SHP77 (cell line): Measurements from ENCODE around the gene DAPK3.
"Not testable (repeated sequence)": the region's sequence is repeated elsewhere in the genome, so short reads cannot be mapped to it uniquely, and the experiment has no call there.

Experiments
- DNase-seq, 2 experiments: peaks; one replicate each; lab custom pipeline; 2025; lab: John Stamatoyannopoulos, UW

The DAPK3 gene

DNA sequence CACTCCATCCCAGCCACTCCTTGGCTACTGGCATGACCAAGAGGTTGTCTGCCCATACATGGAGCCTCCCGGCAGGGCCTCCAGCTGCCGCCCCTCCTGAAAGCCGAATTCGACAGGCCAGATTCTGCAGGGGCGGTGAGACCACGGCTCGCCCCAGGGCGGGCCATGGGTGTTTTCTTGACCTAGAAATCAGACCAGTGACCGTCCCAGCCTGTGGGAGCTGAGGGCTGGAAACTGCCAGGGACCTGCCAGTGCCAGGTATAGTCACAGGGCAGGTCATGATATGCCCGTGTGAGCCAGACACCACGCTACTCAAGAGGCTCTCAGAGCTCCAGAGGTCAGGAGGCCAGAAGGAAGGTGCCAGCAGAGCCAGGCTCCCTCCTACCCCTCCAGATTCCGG lies 16.8 kb downstream of the DAPK3 start:
- no peak for DNase-seq

DNA sequence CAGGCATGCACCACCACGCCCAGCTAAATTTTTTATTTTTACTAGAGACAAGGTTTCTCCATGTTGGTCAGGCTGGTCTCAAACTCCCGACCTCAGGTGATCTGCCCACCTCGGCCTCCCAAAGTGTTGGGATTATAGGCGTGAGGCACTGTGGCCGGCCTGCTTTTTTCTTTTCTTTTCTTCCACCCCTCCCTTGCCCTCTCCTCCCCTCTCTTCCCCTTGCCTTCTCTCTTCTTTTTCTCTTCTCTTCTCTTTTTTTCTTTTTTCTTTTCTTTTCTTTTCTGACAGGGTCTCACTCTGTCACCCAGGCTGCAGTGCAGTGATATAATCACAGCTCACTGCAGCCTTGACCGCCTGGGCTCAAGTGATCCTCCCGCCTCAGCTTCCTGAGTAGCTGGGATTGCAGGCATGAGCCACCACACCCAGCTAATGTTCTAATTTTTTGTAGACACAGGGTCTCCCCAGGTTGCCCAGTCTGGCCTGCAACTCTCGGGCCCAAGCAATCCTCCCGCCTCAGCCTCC lies 18.1 kb downstream of the DAPK3 start:
- DNase-seq = not testable (repeated sequence)

- peak; percentile 38 to 69 for DNase-seq
Observed at GRCh38 chr19:3950871-3951861, 19.7 kb downstream of the DAPK3 start.

- no peak for DNase-seq
Observed at GRCh38 chr19:3949997-3950859, 20.7 kb downstream of the DAPK3 start.

GRCh38 chr19:3949294-3949693 lies 21.6 kb downstream of the DAPK3 start:
- no peak for DNase-seq

GRCh38 chr19:3947316-3947933 lies 23.5 kb downstream of the DAPK3 start:
- not testable (repeated sequence) for DNase-seq

GRCh38 chr19:3945838-3946237 lies 25.1 kb downstream of the DAPK3 start:
- no peak for DNase-seq

DNA sequence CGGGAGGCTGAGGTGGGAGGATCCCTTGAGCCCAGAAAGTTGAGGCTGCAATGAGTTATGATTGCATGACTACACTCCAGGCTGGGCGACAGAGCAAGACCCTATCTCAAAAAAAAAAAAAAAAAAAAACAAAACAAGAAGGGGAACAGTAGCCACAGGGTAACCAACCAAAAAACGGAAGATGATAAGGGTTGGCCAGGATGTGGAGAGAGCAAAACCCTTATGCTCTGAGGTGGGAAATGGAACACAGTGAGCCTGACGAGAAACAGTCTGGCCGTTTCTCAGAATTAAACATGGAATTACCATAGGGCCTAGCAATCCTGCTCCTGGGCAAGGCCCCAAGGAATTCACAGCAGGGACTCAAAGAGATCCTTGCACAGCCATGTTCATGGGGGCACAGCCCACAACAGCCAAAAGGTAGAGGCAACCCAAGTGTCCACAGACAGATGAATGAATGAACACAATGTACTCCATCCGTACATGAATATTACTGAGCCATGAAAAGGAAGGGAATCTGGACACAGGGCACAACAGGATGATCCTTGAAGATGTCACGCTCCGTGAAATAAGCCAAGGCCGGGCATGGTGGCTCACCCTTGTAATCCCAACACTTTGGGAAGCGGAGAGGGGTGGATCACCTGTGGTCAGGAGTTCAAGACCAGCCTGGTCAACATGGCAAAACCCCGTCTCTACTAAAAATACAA lies 26.7 kb downstream of the DAPK3 start:
- no peak for DNase-seq

- no peak for DNase-seq
Observed at GRCh38 chr19:3942790-3943409, 28.0 kb downstream of the DAPK3 start.

DNA sequence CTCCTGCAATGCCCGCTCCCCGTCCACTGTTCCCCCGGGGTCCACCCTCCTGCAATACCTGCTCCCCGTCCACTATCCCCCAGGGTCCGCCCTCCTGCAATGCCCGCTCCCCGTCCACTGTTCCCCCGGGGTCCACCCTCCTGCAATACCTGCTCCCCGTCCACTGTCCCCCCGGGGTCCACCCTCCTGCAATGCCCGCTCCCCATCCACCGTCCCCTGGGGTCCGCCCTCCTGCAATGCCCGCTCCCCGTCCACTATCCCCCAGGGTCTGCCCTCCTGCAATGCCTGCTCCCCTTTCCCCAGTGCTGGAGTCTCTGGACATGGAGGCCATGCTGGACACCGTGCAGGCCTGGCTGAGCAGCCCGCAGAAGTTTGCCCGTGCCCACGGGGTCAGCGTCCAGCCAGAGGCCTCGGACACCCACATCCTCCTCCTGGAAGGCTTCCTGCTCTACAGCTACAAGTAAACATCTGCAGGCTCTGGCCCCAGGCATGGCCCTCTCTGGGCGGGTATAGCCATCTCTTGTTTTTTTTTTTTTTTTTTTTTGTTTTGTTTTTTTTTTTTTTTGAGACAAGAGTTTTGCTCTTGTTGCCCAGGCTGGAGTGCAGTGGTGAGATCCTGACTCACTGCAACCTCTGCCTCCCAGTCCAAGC lies 32.5 kb downstream of the DAPK3 start:
- not testable (repeated sequence) for DNase-seq

GRCh38 chr19:3936506-3937442 lies 34.1 kb downstream of the DAPK3 start:
- DNase-seq = no peak

DNA sequence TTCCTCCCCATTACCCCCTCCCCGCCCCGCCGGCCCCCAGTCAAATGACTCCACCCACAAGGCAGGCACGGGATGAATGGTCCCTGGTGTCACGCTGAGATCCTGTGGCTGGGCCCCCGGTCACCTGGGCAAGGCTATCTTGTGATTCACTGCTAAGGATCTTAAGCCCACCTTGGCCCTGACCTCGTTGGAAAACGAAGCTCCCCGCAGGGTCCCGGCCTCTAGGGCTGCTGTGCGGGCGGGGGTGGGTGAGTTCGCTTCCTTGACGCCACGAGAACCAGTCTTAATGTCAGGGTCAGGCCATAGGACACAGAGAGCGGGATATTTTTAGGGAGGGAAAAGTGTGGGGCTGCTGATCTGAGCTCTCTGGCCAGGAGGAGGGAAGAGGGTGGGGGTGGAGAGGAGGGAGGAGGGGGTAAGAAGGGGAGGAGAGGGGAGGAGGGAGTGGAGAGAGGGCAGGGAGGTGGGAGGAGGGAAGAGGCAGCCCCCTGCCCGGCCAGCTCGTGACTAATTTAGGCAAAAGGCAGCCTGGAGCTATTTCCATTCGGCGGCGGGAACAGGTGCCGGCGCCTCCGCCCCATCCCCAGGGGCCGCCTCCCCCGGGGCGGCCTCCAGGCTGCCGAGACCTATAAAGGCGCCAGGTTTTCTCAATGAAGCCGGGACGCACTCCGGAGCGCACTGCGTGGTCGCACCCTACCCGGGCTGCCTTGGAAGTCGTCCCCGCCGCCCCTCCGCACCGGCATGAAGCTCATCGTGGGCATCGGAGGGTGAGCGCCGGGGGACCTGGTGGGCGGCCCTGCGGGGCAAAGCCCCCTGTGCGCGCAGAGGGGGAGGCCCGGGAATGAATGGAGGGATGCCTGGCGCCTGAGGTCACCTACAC lies 37.7 kb downstream of the DAPK3 start, which contains the start of gene NMRK2:
Gene NMRK2, plus strand, starts transcription at position 139 of the 880 bp plus-strand sequence. Its CDS starts 603 bp downstream, at position 742.
- DNase-seq = no peak

- no peak for DNase-seq
Observed at GRCh38 chr19:3931041-3931440, 39.9 kb downstream of the DAPK3 start.

GRCh38 chr19:3923912-3924311 lies 47.0 kb downstream of the DAPK3 start:
- DNase-seq = no peak

- no peak for DNase-seq
Observed at GRCh38 chr19:3923096-3923758, 47.7 kb downstream of the DAPK3 start.

DNA sequence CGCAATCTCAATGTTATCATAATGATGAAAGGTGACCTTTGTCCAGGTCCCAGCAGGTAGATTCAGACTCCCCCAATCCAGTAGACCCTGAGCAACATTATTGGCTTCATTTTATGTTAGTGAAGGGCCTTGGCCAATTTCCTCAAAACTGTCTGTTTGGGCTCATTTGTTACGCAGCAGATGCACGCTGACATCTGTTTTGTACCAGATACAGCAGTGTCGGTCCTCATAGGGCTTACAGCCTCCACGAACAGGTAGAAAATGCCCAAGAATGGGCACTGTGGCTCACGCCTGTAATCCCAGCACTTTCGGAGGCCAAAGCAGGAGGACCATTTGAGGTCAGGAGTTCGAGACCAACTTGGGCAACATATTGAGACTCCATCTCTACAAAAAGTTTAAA lies 51.1 kb downstream of the DAPK3 start:
- no peak for DNase-seq

DNA sequence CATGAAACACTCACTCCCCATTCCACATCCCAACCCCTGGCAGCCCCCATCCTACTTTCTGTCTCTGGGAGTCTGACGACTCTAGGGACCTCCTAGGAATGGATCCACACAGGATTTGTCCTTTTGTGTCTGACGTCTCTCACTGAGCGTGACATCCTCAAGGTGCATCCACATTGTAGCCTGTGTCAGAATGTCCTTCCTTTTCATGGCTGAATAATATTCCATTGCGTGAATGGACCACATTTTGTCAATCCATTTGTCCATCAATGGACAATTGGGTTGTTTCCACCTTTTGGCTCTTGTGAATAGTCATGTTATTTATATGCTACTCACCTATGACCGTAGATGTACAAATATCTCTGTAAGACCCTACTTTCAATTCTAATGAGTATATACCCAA lies 54.9 kb downstream of the DAPK3 start:
- no peak for DNase-seq

DNA sequence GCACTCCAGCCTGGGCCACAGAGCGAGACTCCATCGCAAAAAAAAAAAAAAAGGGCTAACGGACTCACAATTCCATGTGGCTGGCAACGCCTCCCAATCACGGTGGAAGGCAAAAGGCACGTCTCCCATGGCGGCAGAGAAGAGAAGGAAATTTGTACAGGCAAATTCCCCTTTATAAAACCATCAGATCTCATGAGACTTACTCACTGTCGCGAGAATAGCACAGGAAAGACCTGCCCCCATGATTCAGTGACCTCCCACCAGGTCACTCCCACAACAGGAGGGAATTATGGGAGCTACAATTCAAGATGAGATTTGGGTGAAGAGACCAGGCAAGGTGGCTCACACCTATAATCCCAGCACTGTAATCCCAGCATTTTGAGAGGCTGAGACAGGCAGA lies 56.7 kb downstream of the DAPK3 start:
- DNase-seq = no peak
